ENCODE data around the gene PALM3. TPM values are rescaled to one million over a fixed set of nuclear protein-coding genes. Genes with fewer than 3 reads are reported as not detected.
A peak's percentile ranks its signal among the peaks of the same experiment; 100 is the strongest.

The PALM3 gene
- total and polyA plus RNA-seq, 12 donors: 0.14 to 0.94 (median 0.33) TPM; not detected in 6

GRCh38 chr19:14089412-14089661 is 27.5 kb upstream of the PALM3 start:
- H3K36me3 ChIP-seq: peaks cover 0 to 32% (median 10%) of the 10 kb centered on the region in 9 donors
- H3K4me3 ChIP-seq: peak overlapping the region in 9 of 10 donors; percentile 73 to 95 (median 80)
- peak overlapping the region in 7 of 10 donors; percentile 34 to 98 (median 62) for H3K27ac ChIP-seq
- TF ChIP-seq CTCF (IDR thresholded peaks at IDR 0.05): peak in 4 of 9 donors; percentile 19 to 24 (median 22)
- ATAC-seq (no peak), DNase-seq (no peak)
- H3K4me1 ChIP-seq: peaks cover 0 to 19% (median 16%) of the 10 kb centered on the region in 9 donors
- 13 to 14% methylated on average over 16 of the region's 16 CpGs for WGBS, 2 donors
- peaks cover 0 to 12% (median 8%) of the 10 kb centered on the region in 11 donors for H3K9me3 ChIP-seq
- H3K27me3 ChIP-seq: no peaks in the 10 kb centered on the region
- intact Hi-C loops (cut with DNase I): loop anchor here in 1 of 10 donors (10.0 kb wide), 1 partner anchor 45 kb away; the partner anchor contains the start of gene ASF1B

GRCh38 chr19:14088634-14089411 is 26.9 kb upstream of the PALM3 start:
- H3K27ac ChIP-seq: peak overlapping the region in 2 of 10 donors; percentile 80 to 98
- ATAC-seq: peak in 1 of 8 donors; percentile 2
- peaks cover 0 to 11% (median 8%) of the 10 kb centered on the region in 11 donors for H3K9me3 ChIP-seq
- TF ChIP-seq CTCF (IDR thresholded peaks at IDR 0.05): no peak
- peaks cover 0 to 29% (median 10%) of the 10 kb centered on the region in 9 donors for H3K36me3 ChIP-seq
- intact Hi-C loops (cut with DNase I): loop anchor here in 1 of 10 donors (10.0 kb wide), 1 partner anchor 46 kb away; the partner anchor contains the start of gene ASF1B
- H3K4me1 ChIP-seq: peaks cover 0 to 19% (median 16%) of the 10 kb centered on the region in 9 donors
- DNase-seq: no peak
- no peaks in the 10 kb centered on the region for H3K27me3 ChIP-seq
- H3K4me3 ChIP-seq: peak overlapping the region in 7 of 10 donors; percentile 73 to 95 (median 80)
- 86 to 90% methylated on average over 30 of the region's 30 CpGs for WGBS, 2 donors

GRCh38 chr19:14086098-14086497 is 24.2 kb upstream of the PALM3 start:
- no peak for TF ChIP-seq CTCF (IDR thresholded peaks at IDR 0.05)
- Histone ChIP-seq H3K4me1 (peaks cover 5 to 22% (median 18%) of the 10 kb centered on the region in 9 donors), H3K4me3 (no peak overlapping the region), H3K36me3 (peaks cover 0 to 33% (median 10%) of the 10 kb centered on the region in 9 donors), H3K27ac (no peak overlapping the region), H3K9me3 (no peaks in the 10 kb centered on the region), H3K27me3 (no peaks in the 10 kb centered on the region)
- ATAC-seq: no peak
- DNase-seq: no peak
- WGBS, 2 donors: 89 to 90% methylated on average over 5 of the region's 5 CpGs
- intact Hi-C loops (cut with DNase I): loop anchor here in 1 of 10 donors (10.0 kb wide), 1 partner anchor 49 kb away; the partner anchor contains the start of gene ASF1B

GRCh38 chr19:14085309-14085995 is 23.6 kb upstream of the PALM3 start, which contains the start of gene C19orf67:
TSS of gene C19orf67 (minus strand) at chr19:14085783. CDS start at chr19:14085627, 156 bp downstream.
- DNase-seq (no peak), ATAC-seq (no peak)
- Histone ChIP-seq H3K27me3 (no peaks in the 10 kb centered on the region), H3K4me3 (no peak within 1 kb of the TSS), H3K36me3 (peaks cover 0 to 33% (median 10%) of the 10 kb centered on the region in 9 donors), H3K27ac (no peak within 1 kb of the TSS), H3K9me3 (no peaks in the 10 kb centered on the region), H3K4me1 (peaks cover 5 to 27% (median 22%) of the 10 kb centered on the region in 9 donors)
- TF ChIP-seq CTCF (IDR thresholded peaks at IDR 0.05): no peak
- 64 to 70% methylated on average over 54 of the region's 54 CpGs for WGBS, 2 donors
- intact Hi-C loops (cut with DNase I): loop anchor here in 1 of 10 donors (10.0 kb wide), 1 partner anchor 49 kb away; the partner anchor contains the start of gene ASF1B

Measured in heart right ventricle (tissue), 16 donors.